A673 (cell line): ENCODE results near the gene FOLR2.

Experiments
- CTCF ChIP-seq: fragments of 300-800, 200-600 bp; sonication (generic); conservative IDR thresholded peaks from 2 replicates; pipeline ENCODE4 v1.5.1; 2017; ENCODE audit warnings: low read depth, mild to moderate bottlenecking, antibody characterized with exemption, low read length, moderate library complexity, mixed read lengths
- EZH2 ChIP-seq: fragments of 200-600 bp; sonication (generic); IDR thresholded peaks from 2 replicates; pipeline ENCODE4 v1.6.1; 2017; ENCODE audit warnings: borderline replicate concordance, low read depth, mild to moderate bottlenecking, mixed read lengths, antibody characterized with exemption, low read length; ENCODE audit not compliant: poor library complexity, severe bottlenecking

- TF ChIP-seq CTCF (no peak), EZH2 (peak; percentile 97)
Observed at GRCh38 chr11:72244361-72245262, 28.0 kb downstream of the FOLR2 start.
